Measurements from ENCODE around the gene GALNT15.

GALNT15 gene

DNA sequence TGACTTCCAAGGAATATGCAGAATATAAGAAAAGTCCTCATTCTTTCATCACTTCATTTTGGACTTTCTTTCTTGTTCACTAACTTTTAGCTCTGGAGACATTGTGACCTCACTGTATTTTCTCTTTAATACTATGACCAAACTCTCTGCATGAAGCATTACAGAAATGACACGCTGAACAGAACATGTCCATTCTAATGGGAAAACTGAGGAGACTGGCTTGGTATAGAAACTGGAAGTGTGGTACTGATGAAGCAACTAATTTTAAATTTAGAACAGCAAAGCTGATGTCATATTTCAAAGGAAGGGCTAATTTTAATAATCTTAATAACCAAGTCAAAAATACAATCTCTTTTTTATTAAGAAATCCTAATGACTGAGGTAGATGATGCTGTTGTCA lies 85.6 kb downstream of the GALNT15 start:
- H3K9ac ChIP-seq (ENCODE audit: low read depth, low read length) = no peak overlapping the region
- no peaks in the 10 kb centered on the region for H3K27me3 ChIP-seq (ENCODE audit: insufficient read depth, low read length, poor library complexity)
- H3K27ac ChIP-seq (ENCODE audit: low read length) = no peak overlapping the region
- TF ChIP-seq EZH2 (IDR thresholded peaks at IDR 0.05; ENCODE audit: borderline replicate concordance, low read depth, low read length, severe bottlenecking) (no peak), CTCF (IDR thresholded peaks at IDR 0.05; ENCODE audit: borderline replicate concordance, extremely low read depth, low read length, poor library complexity, severe bottlenecking) (no peak)
- peaks cover 20% of the 10 kb centered on the region for H3K4me1 ChIP-seq (ENCODE audit: insufficient read depth, low read length)
- DNase-seq (no peak), ATAC-seq (ENCODE audit: insufficient read depth, low read depth) (no peak)
- no peaks in the 10 kb centered on the region for H3K9me3 ChIP-seq (ENCODE audit: insufficient read depth, low read length, severe bottlenecking)
- H3K79me2 ChIP-seq (ENCODE audit: insufficient read depth, low read length) = peaks cover 40% of the 10 kb centered on the region
- no peak overlapping the region for H3K4me2 ChIP-seq (ENCODE audit: insufficient read depth, low read length)
- H3K4me3 ChIP-seq (ENCODE audit: low read depth in 1 of 2, low read length in 2 of 2) = no peak overlapping the region
- peaks cover 6% of the 10 kb centered on the region; the same call in 1 of the 2 replicates for H4K20me1 ChIP-seq (ENCODE audit: insufficient read depth, low read length)
- H2AFZ ChIP-seq (ENCODE audit: low read depth, low read length) = no peak overlapping the region
- H3K36me3 ChIP-seq (ENCODE audit: insufficient read depth, low read length) = peaks cover 34% of the 10 kb centered on the region

- no peak for TF ChIP-seq CTCF (IDR thresholded peaks at IDR 0.05; ENCODE audit: borderline replicate concordance, extremely low read depth, low read length, poor library complexity, severe bottlenecking)
- TF ChIP-seq EZH2 (IDR thresholded peaks at IDR 0.05; ENCODE audit: borderline replicate concordance, low read depth, low read length, severe bottlenecking) = no peak
- Histone ChIP-seq H3K4me3 (ENCODE audit: low read depth in 1 of 2, low read length in 2 of 2) (no peak overlapping the region), H3K79me2 (ENCODE audit: insufficient read depth, low read length) (peaks cover 62% of the 10 kb centered on the region), H3K27ac (ENCODE audit: low read length) (no peak overlapping the region), H3K4me1 (ENCODE audit: insufficient read depth, low read length) (peaks cover 38% of the 10 kb centered on the region), H3K4me2 (ENCODE audit: insufficient read depth, low read length) (peak overlapping the region; percentile 3; the same call in 1 of the 2 replicates), H3K9ac (ENCODE audit: low read depth, low read length) (no peak overlapping the region), H3K9me3 (ENCODE audit: insufficient read depth, low read length, severe bottlenecking) (no peaks in the 10 kb centered on the region), H3K27me3 (ENCODE audit: insufficient read depth, low read length, poor library complexity) (no peaks in the 10 kb centered on the region), H2AFZ (ENCODE audit: low read depth, low read length) (no peak overlapping the region), H4K20me1 (ENCODE audit: insufficient read depth, low read length) (peaks cover 6% of the 10 kb centered on the region; the same call in 1 of the 2 replicates), H3K36me3 (ENCODE audit: insufficient read depth, low read length) (peaks cover 34% of the 10 kb centered on the region)
- DNase-seq (no peak), ATAC-seq (ENCODE audit: insufficient read depth, low read depth) (no peak)
Measured at GRCh38 chr3:16262174-16262573, 87.7 kb downstream of the GALNT15 start.

GRCh38 chr3:16264174-16264707 lies 89.8 kb downstream of the GALNT15 start:
- ATAC-seq (ENCODE audit: insufficient read depth, low read depth) (no peak), DNase-seq (no peak)
- peak overlapping the region; percentile 75 for H3K9ac ChIP-seq (ENCODE audit: low read depth, low read length)
- peak overlapping the region; percentile 76 for H3K27ac ChIP-seq (ENCODE audit: low read length)
- TF ChIP-seq CTCF (IDR thresholded peaks at IDR 0.05; ENCODE audit: borderline replicate concordance, extremely low read depth, low read length, poor library complexity, severe bottlenecking) = no peak
- TF ChIP-seq EZH2 (IDR thresholded peaks at IDR 0.05; ENCODE audit: borderline replicate concordance, low read depth, low read length, severe bottlenecking) = no peak
- H3K4me2 ChIP-seq (ENCODE audit: insufficient read depth, low read length) = peak overlapping the region; percentile 80
- H4K20me1 ChIP-seq (ENCODE audit: insufficient read depth, low read length) = peaks cover 6% of the 10 kb centered on the region; the same call in 1 of the 2 replicates
- H3K9me3 ChIP-seq (ENCODE audit: insufficient read depth, low read length, severe bottlenecking) = no peaks in the 10 kb centered on the region
- no peaks in the 10 kb centered on the region for H3K27me3 ChIP-seq (ENCODE audit: insufficient read depth, low read length, poor library complexity)
- H2AFZ ChIP-seq (ENCODE audit: low read depth, low read length) = peak overlapping the region; percentile 90
- peak overlapping the region; percentile 81 to 86 for H3K4me3 ChIP-seq (ENCODE audit: low read depth in 1 of 2, low read length in 2 of 2)
- H3K79me2 ChIP-seq (ENCODE audit: insufficient read depth, low read length) = peaks cover 82% of the 10 kb centered on the region
- peaks cover 32% of the 10 kb centered on the region; the same call in 1 of the 2 replicates for H3K36me3 ChIP-seq (ENCODE audit: insufficient read depth, low read length)
- peaks cover 52% of the 10 kb centered on the region for H3K4me1 ChIP-seq (ENCODE audit: insufficient read depth, low read length)
